HG03469 (cell line): Measurements from ENCODE around the gene LDHD.

ENCODE experiments used
- ATAC-seq: cut with Tn5 transposase; IDR thresholded peaks from one replicate; pipeline ENCODE4 v1.9.1; 2021; ENCODE audit warnings: mild to moderate bottlenecking, moderate library complexity, moderate number of reproducible peaks; ENCODE audit not compliant: unreplicated experiment

Gene LDHD

DNA sequence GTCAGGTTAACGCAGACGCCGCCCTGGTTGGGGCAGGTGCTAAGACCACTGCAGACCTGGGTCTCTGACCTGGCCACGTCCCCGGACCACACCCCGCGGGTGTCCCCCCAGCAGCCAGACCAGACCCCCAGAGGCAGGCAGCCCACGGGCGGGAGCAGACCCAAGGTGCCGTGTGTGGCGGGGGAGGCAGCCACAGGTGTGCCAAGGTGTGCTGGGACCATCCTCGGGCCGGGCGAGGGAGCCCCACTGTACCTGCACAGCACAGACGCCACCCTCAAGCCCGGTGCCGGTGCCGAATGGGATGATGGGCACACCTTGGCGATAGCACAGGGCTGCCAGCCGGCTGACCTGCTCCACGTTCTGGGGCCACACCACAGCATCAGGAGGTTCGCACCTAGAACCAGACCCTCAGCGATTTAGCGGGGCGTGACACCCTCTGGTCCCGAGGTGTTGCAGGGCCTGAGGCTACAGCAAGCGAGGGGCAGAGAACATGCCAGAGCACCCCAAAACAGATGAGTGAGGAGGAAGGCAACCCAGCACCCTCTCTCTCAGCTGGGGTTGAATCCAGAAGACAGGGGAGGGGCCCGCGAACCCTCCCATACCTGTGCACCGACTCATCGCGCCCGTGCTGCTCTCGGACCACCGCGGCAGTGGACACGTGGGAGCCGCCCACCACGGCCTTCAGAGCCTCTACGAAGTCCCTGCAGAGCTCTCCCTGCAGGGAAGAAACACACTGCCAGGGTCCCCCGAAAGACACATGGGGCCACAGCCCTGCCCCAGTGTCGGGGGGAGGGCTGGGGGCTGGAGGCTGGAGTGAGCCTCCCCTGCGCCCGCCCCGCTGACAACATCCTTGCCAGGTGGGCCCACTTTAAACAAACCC, 1.4 kb downstream of the LDHD start:
- no peak for ATAC-seq

DNA sequence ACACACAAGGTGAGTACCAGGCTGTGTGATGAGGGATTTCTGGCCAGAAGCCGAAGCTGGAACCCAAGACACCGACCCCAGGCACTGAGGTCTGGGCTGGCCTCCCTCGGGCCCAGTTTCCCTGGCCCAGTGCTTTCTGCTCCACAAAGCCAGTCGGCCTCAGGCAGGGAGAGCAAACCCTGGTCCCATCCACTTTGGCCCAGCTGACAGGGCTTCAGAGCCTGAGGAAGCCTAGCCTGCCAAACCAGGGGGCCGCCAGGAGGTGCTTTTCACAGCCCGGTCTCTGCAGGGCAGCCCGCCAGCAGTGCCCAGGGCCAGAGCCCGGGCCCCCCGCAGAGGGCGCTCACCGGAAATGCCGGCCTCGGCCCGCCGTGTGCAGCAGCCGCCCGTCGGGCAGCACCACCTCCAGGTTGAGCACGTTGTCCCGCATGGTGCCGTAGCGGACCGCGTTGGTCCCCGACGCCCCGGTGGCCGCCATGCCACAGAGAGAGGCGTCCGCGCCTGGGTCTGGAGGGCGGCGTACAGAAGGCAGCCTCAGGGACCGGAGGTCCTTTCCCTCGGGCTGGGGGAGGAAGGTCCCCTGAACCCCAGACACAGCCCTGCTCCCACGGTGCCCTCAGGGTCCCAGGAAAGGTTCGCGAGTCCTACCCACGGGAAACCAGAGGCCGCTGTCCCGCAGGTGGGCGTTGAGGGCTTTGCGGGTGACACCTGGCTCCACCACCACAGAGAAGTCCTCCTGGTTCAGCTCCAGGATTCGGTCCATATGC, 2.2 kb downstream of the LDHD start:
- no peak for ATAC-seq

DNA sequence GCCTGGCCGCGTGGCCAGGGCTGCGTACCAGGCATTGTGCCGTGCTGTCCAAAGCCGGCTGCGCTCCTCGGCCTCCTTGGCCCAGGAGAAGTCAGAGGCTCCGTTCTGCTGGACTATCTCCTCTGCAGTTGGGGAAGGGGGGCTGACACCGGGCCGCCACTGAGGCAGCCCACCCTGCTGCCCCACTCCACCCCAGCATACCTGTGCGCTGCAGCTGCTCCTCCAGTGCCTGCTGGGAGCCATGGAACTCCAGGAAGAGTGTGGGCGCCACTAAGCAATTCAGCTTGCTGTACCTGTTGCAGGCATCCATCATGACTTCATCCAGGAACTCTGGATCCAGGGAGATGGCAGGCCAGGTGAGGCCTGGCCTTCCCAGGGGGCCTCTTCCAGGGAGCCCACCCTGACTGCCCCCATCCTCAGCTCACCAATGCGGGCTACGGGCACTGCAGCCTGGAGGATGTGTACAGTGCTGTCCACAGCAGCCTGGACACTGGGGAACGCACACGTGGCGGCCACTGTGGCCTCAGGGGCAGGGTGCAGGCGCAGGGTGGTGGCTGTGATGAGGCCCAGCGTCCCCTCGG, 2.9 kb downstream of the LDHD start:
- no peak for ATAC-seq

DNA sequence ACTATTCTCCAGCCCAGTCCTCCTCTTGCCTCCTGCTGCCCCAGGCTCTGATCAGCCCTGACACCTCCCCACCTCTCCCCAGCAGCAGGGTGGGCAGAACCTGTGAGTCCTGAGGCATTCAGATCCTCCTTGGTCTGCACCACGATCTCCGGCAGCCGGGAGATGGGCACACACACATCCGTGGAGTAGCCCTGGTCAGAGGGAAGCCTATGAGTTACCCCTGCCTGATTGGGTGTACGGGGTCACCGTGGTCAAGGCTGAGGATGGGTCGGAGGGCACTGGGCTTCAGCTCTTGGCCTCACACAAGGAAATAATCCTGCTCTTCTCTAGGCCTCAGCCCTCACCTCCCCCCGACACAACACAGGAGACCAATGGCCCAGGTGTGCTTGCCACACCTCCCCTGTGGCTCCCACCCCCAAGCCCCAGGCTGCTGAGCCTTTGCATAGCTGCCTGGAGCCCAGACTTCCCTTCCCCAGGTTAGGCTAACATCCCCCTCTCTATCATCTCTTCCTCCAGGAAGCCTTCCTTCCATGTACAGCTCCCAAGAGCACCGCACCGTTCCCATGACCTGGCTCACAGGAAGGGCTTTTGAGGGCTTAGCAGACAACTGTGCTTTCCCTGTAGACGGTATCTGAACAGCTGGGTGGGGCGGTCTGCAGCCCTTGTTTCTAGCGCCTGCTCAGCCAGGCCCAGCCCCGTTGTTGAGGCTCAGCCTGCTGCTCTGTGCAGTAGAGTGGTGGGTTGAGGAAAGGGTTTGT, 3.7 kb downstream of the LDHD start:
- no peak for ATAC-seq

DNA sequence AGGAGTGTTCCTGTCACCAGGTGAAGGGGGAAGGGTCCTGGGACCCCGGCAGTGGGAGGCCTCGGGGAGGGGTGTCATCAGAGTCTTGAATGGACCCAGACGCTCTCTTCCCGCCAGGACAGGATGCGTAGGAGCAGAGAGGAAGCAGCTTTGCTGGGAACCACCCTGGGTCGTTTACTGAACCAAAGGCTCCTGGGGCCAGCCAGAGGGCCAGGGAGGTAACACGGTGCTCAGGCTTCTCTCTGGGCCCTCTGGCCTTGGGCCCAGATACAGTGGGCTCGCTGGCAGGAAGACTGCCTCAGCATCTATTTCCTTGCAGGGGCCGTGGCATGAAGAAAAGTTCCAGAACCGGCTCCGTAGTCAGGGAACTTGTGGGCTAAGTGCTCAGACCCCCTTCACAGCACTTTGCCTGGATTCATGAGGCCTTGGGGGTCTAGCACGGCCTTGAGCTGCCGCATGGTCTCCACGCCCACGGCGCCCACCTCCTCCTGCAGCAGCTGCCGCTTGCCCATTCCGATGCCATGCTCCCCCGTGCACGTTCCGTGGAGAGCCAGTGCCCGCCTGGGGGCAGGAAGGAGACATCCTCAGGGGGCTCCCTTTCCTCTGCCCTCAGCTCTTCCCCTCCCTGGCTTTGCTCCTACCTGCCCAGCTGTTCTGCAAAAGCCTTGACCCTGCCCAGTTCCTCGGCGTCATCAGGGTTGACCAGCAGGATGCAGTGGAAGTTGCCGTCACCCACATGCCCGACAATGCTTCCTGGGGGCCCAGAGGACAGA, 4.4 kb downstream of the LDHD start:
- ATAC-seq = no peak

DNA sequence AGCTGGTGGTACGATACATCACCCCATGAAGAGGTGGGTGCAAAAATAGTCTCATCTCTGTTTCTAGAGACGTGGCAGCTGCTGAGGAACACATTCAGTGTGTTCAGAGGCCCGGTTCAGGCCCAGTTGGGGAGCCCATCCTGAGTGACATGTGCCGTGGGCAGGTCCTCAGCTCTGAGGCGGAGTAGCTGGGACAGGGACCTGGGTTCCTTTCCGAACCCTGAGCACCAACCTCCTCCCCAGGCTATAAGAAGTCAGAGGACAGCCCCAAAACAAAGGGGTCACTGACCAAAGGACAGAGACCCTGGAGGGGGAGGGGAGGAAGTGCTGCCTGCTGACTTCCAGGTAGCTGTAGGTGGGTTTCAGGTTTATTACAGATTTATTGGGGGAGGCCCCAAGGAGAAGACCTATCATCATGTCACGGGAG, 5.1 kb downstream of the LDHD start:
- ATAC-seq = no peak

DNA sequence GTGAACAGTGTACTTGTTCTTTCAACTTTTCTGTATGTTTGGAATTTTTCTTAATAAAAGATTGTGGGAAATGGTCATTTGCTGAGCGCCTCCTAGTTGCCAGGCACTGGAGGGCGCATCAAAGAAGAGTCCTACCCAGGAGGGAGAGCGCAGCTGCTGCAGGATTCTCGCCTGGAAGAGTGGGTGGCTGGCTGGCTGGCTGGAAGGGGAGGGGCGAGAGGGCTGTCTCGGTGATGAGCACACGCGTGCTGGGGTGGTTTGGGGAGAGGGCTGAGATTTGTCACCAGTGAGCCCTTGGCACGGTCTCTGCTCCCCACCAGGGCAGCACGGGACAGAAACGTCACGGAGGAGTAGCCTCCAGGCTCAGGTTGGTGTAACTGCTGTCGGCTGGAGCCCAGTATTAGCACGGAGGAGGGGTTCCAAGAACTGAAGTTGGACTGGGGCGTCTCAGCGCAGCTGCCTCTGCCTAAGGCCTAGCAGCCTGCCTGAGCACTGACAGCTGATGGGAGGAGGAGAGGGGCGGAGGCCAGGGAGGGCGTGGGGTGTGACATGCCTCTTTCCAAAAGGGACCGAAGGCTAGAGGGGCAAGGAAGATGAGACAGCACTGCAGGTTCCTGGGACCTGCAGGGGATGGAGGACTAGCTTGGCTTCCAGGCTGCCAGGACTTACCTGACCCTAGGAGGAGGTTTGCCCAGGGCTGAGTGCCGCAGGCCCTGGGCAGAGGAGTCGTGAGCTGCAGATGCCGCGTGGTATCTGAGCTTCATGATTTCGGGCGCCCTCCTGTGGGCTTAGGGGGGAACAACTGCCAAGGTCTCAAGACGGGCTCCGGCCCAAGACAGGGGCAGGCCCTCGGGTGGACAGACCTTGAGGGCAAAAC, 5.7 kb downstream of the LDHD start:
- no peak for ATAC-seq

DNA sequence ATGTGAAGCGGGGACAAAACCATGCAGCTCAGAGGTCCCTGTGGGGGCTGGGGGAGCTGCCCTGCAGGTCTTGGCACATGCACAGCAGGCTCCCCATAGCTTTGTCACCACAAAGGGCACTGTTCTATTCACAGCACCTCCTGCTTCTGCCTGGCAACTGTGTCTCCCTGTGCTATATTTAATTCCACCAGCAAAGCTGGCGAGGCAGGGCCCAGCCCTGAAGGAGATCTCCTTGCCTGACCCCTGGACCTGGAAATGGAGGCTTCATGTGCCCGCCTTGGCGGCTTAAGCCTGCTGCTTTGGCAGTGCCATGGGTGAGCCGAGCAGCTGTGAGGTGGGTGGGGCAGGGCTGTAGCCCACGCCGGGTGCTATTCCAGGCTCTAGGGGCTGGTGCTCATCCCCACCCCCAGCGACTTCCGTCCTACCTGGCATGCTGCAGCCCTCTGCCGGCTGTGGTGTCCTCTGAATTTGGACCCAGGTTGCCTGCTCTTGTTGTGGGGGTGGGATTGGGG, 6.8 kb downstream of the LDHD start:
- no peak for ATAC-seq

DNA sequence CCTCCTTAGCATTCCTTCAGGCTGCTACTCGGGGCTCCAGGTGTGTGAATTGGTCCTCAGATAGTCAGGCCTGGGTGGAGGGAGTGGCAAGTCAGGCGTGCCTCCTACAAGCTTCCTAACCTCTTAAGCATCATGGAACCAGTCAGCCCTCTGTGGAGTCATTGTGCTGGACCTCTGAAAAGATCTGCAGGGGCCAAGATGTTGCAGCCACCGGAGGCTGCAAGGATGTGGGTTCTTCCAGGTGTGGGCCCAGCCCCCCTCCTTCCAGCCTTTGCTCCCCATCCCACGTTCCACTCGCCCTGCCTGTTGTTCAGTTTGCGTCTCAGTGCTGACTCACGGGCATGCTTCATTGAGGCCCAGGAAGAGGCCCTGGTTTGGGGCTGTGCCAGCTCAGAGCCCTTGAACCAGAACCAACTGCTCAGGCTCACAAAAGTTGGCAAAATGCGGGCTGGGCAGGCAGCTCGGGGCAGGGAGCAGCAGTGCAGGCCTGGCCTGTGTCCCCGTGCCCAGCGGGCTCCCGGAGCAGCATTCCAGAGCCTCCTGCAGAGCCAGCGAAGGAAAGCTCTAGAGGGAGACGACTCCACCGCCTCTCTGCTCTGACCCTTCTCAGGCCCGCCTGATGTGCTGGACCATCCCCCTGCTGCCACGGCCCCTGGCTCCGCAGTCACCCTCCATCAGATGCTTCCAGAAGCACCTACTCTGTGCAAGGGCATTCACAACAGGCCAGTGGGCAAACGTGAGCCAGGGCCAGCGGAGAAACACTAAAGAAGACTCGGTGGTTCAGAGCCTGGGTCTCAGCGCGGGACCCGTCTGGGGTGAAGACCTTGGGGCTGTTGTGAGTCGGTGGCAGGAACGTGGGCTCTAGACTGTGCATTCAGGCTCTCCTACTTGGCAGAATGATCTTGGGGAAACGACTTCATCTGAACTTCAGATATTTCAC, 7.5 kb downstream of the LDHD start:
- ATAC-seq = no peak

DNA sequence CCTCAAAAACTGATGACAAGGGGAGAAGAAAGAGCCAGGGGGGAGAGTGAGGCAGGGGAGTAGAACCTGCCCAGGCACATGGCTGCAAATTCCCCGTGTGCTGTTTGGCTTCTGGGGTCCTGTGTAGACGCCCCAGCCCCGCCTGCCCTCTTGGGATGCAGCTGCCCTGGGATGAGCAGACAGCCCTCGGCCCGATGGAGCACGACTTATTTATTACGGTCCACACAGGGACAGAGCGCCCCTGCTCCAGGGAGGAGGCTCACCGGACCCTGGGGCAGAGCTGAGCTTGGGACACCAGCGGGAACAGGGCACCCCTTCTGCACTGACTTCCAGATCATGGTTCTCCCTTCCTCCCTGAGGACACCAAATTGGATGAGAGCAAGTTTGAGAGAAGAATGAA, 9.1 kb downstream of the LDHD start:
- ATAC-seq = no peak

DNA sequence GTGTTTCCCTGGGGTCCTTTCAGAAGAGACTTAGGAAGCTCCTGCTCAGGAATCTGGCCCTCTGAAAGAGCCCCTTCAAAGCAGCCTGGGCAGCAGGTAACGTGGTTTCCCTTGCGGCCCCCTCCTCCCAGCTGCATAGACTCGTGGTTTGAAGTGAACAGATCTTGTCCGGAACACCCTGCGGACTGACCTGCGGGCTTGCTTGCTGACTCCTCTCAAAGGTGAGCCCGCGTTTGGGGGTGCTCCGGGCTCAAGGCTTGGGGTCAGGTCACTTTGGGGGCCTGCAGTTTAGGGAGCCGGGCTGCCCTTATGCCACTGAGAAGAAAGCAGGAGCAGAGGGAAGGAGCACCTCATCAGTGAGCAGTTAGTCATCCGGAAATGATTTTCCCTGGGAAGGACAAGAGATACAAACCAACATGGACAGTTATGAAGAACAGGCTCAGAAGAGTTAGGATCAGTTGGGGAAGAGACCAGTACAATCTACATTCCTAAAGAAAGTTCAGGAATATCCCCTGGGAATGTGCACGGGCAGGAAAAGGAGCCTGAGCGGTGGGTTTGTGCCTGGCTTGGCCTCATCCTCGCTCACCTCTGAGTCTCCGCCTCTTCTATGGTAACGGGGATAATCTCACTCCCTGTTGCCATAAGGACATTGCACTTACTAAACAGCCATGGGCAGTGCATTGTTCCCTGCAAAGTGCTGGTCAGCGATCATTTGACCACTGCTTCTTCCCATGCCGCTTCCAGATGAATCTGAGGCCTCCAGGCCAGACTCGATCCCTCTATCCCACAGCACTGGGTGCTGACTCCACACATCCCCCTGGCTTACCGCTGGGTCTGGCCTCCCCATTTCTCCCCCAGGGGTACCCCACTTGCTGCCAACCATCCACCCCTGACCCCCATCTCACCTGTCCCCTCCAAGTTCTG, 10.0 kb downstream of the LDHD start:
- ATAC-seq = no peak

DNA sequence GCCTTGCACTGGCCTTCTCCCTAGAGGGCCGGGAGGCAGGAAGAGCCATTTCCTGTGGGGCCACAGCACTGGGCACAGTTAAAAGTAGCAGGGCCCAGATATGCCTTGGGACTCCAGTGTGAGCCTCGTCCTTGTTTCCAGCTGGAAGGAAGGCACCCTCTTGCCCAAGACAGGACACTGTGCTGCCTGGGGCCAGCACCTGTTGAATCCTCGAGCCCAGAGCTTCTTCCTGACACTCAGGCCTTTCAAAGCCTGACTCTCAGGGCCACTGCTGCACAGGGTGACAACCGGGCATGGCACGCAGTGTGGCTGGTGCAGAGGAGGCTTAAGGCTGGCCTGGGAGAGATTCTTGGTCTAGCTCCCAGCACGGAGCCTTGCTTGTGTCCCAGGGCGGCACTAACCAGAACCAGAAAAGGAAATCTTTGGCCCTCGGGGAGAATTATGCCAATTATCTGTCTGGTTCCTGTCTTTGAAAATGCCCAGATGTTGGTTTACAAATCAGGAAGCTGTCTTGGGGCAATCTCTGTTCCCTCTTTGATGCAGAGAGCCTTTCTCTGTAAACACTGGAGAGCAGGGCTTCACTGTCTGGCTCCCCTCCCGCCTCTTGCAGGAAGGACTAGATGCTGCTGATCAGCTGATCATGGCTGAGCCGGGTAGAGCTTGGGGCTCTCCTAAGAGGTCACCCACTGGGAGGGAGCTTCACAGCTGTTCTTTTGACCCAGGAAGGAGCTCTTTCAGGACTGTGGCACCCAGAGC, 11.1 kb downstream of the LDHD start:
- no peak for ATAC-seq

DNA sequence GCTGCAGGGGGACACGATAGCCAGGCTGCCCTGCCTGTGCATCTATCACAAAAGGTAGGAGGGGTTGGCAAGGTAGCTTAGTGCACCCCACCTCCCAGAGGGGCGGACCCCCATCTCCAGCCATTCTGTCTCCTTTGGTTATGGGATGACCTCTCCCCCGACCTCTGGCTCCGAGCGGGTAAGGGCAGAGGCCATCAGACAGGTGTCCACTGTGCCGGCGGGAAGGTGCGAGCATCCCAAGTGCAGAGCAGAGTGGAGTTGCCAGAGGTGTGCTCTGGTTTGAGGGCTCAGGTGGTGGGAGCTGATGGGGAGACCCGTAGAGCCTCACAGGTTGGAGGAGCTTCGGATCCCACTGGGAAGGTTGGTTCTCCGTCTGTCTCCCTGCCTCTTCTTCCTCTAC, 11.7 kb downstream of the LDHD start:
- no peak for ATAC-seq

DNA sequence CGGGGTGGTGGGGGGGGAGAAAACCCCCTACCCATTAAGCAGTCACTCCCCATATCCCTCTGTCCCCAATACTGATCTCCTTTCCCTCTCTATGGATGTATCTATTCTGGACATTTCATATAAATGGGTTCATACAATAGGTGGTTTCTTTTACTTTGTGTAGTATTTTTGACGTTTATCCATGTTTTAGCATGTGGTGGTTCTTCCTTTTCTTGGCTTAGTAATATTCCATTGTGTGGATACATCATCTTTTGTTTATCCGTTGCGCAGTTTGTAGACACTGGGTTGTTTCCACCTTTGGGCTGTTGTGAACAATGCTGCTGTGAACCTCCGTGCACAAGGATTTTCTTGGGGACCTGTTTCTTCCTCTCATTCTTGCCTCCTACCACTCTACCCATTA, 12.6 kb downstream of the LDHD start:
- no peak for ATAC-seq

DNA sequence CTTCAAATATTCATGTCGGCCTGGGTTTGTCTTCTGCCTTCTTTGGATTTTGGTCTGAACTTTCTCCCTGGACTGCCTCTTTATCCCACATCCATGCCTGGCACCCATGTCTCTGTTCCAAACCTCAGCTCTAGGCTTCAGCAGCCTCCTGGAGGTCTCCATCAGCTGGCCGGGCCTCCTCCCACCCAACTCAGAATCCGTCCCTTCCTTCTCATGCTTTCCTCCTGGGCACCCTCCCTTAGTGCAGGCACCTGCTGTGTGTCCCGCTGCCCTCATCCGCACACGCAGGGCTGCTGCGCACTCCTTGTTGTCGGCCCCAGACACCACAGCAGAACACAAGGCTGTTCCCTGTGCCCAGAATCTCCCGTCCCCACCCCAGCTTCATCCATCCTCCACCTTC, 14.0 kb downstream of the LDHD start:
- ATAC-seq = no peak

DNA sequence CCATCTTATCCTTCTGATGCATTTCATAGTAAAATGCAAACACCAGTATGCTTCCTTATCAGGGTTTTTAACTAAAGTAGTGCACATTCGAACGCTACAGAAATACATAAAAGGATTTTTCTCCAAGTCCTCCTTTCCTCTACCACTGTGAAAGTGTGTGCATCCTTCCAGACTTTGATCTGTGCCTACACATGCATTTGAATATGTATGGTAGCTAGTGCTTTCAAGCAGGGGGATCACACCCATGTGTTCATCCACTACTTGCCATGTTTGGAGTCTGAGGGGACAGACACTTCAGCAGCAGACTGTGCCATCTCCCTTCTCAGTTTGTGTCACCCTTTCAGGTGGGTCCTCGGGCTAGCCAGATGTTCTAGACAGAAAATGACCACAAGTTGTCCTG, 14.9 kb downstream of the LDHD start:
- ATAC-seq = no peak
